Mammary epithelial cell (primary cell): ENCODE data around the gene LINC01488.

Source experiments
- EZH2 ChIP-seq: IDR thresholded peaks from 2 replicates; pipeline ENCODE4 v1.6.1; 2012; ENCODE audit warnings: low read length, inconsistent platforms, borderline replicate concordance
- TF ChIP-seq, protein P1 (sequence below), 2 donors: IDR thresholded peaks in 1 of 2; conservative IDR thresholded peaks in 1 of 2; 2 replicates each; pipeline ENCODE4 v1.5.1; 2011 to 2012; ENCODE audit warnings: inconsistent platforms in 2 of 2, low read length in 2 of 2, mild to moderate bottlenecking in 2 of 2, control low read depth in 1 of 2, low read depth in 1 of 2; ENCODE audit not compliant: insufficient read depth in 1 of 2; ENCODE audit errors: extremely low read depth in 1 of 2

DNA sequence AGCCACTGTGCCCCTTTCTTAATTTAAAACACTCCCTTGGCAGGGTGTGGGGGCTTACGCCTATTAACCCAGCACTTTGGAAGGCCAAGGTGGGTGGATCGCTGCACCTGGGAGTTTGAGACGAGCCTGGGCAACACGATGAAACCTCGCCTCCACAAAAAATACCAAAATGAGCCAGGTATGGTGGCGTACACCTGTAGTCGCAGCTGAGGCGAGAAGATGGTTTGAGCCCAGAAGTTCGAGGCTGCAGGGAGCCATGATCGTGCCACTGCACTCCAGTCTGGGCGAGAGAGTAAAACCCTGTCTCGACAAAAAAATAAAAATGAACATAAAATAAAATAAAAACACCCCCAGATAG is 45.0 kb downstream of the LINC01488 start:
- TF ChIP-seq, protein P1, sequence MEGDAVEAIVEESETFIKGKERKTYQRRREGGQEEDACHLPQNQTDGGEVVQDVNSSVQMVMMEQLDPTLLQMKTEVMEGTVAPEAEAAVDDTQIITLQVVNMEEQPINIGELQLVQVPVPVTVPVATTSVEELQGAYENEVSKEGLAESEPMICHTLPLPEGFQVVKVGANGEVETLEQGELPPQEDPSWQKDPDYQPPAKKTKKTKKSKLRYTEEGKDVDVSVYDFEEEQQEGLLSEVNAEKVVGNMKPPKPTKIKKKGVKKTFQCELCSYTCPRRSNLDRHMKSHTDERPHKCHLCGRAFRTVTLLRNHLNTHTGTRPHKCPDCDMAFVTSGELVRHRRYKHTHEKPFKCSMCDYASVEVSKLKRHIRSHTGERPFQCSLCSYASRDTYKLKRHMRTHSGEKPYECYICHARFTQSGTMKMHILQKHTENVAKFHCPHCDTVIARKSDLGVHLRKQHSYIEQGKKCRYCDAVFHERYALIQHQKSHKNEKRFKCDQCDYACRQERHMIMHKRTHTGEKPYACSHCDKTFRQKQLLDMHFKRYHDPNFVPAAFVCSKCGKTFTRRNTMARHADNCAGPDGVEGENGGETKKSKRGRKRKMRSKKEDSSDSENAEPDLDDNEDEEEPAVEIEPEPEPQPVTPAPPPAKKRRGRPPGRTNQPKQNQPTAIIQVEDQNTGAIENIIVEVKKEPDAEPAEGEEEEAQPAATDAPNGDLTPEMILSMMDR (conservative IDR thresholded peaks at IDR 0.05 in 1 of 2, IDR thresholded peaks at IDR 0.05 in 1 of 2; ENCODE audit: extremely low read depth in 1 of 2, insufficient read depth in 1 of 2, low read depth in 1 of 2, low read length in 2 of 2): no peak
- no peak for TF ChIP-seq EZH2
